ENCODE data around the gene LRG1.
"Not testable (repeated sequence)": the region's sequence is repeated elsewhere in the genome, so short reads cannot be mapped to it uniquely, and the experiment has no call there.

The LRG1 gene

GRCh38 chr19:4550479-4551050 lies 10.7 kb upstream of the LRG1 start:
- DNase-seq (ENCODE audit: low read depth): no peak

- no peak for DNase-seq (ENCODE audit: low read depth)
Measured at GRCh38 chr19:4550018-4550417, 10.2 kb upstream of the LRG1 start.

- no peak for DNase-seq (ENCODE audit: low read depth)
Measured at GRCh38 chr19:4548238-4548584, 8.4 kb upstream of the LRG1 start.

GRCh38 chr19:4547303-4548237 lies 7.7 kb upstream of the LRG1 start:
- no peak for DNase-seq (ENCODE audit: low read depth)

GRCh38 chr19:4543842-4544647 lies 4.2 kb upstream of the LRG1 start:
- no peak for DNase-seq (ENCODE audit: low read depth)

- no peak for DNase-seq (ENCODE audit: low read depth)
Measured at GRCh38 chr19:4542896-4543841, 3.3 kb upstream of the LRG1 start.

- DNase-seq (ENCODE audit: low read depth): not testable (repeated sequence)
Measured at GRCh38 chr19:4541806-4542145, 1.9 kb upstream of the LRG1 start.

- no peak for DNase-seq (ENCODE audit: low read depth)
Measured at GRCh38 chr19:4541114-4541805, 1.4 kb upstream of the LRG1 start.

GRCh38 chr19:4539169-4539692 lies 605 bp downstream of the LRG1 start:
- no peak for DNase-seq (ENCODE audit: low read depth)

- no peak for DNase-seq (ENCODE audit: low read depth)
Measured at GRCh38 chr19:4538601-4538954, 1.3 kb downstream of the LRG1 start.

- no peak for DNase-seq (ENCODE audit: low read depth)
Measured at GRCh38 chr19:4537953-4538600, 1.8 kb downstream of the LRG1 start.

GRCh38 chr19:4536798-4537197 lies 3.0 kb downstream of the LRG1 start:
- no peak for DNase-seq (ENCODE audit: low read depth)

- no peak for DNase-seq (ENCODE audit: low read depth)
Measured at GRCh38 chr19:4534836-4535658, 4.8 kb downstream of the LRG1 start, which contains the start of gene PLIN5. PLIN5 (minus strand) TSS chr19:4535224; CDS start chr19:4534074, 1,150 bp downstream.

- no peak for DNase-seq (ENCODE audit: low read depth)
Measured at GRCh38 chr19:4533835-4534424, 5.9 kb downstream of the LRG1 start.

GRCh38 chr19:4533334-4533733 lies 6.5 kb downstream of the LRG1 start:
- DNase-seq (ENCODE audit: low read depth): no peak

GRCh38 chr19:4531562-4532165 lies 8.2 kb downstream of the LRG1 start:
- DNase-seq (ENCODE audit: low read depth): no peak

- DNase-seq (ENCODE audit: low read depth): no peak
Measured at GRCh38 chr19:4529924-4530522, 9.8 kb downstream of the LRG1 start.

- no peak for DNase-seq (ENCODE audit: low read depth)
Measured at GRCh38 chr19:4528843-4529242, 11.0 kb downstream of the LRG1 start.
